ENCODE results near the gene LATS1.

GRCh38 chr6:149699150-149699549 lies 18.8 kb downstream of the LATS1 start:
- no peak for TF ChIP-seq EZH2 (IDR thresholded peaks at IDR 0.05; ENCODE audit: borderline replicate concordance, low read depth, low read length, poor library complexity, severe bottlenecking)
- TF ChIP-seq CTCF (conservative IDR thresholded peaks at IDR 0.05; ENCODE audit: low read depth, low read length) = no peak; the same call in 1 of the 2 replicates

All from A673 (cell line).